EH (cell line): Measurements from ENCODE around the gene UNG.
A peak's percentile ranks its signal among the peaks of the same experiment; 100 is the strongest.

Source experiments
- DNase-seq: peaks from one replicate; pipeline ENCODE4 v3.0.0-alpha.2; 2015; ENCODE audit warnings: low read depth

Gene UNG

GRCh38 chr12:109154451-109155438, 57.3 kb downstream of the UNG start:
- peak; percentile 72 for DNase-seq

- DNase-seq: no peak
Measured at GRCh38 chr12:109156036-109156435, 58.6 kb downstream of the UNG start.

- DNase-seq: no peak
Measured at GRCh38 chr12:109156586-109156985, 59.2 kb downstream of the UNG start.

- peak; percentile 16 for DNase-seq
Measured at GRCh38 chr12:109157986-109158385, 60.6 kb downstream of the UNG start.

GRCh38 chr12:109160433-109160832, 63.0 kb downstream of the UNG start:
- DNase-seq: no peak
